Measurements from ENCODE around the gene LRP2.

DNA sequence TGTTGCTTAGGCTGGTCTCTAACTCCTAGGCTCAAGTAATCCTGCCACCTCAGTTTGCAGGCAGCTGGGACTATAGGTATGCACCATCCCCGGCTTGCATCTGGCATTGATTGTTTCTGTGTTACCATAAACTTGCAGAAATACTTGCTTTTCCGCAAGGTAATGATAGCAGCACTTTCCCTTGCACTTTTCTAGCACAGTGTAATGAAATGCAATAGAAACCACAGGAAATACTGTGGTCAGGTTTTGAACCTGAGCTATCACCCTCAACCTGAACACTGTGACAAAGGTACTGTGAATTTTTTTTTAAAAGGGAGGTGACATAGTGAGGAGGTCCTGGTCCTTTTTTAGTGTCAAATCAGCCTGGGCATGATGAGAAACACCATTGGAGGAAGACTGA, 254.7 kb downstream of the LRP2 start:
- TF ChIP-seq CTCF (IDR thresholded peaks at IDR 0.05; ENCODE audit: low read depth, low read length) (no peak), MYC (IDR thresholded peaks at IDR 0.05; ENCODE audit: low read depth, low read length) (peak; percentile 36; the same call in 1 of the 2 replicates)

Measured in NB4 (cell line).